Measurements from ENCODE around the gene CHID1. TPM values are rescaled to one million over a fixed set of nuclear protein-coding genes. Genes with fewer than 3 reads are reported as not detected.
A peak's percentile ranks its signal among the peaks of the same experiment; 100 is the strongest.

Gene CHID1
- total RNA-seq, 4 donors from 2014 or later, result 36.0 to 55.3 (median 46.4) TPM

GRCh38 chr11:819129-819931 is 91.3 kb downstream of the CHID1 start:
- no peak for TF ChIP-seq EP300 (IDR thresholded peaks at IDR 0.05)
- peak; percentile 96 for TF ChIP-seq POLR2A (IDR thresholded peaks at IDR 0.05)
- peak in 3 of 4 experiments; percentile 15 to 54 (median 46) for TF ChIP-seq CTCF (IDR thresholded peaks at IDR 0.05)
- TF ChIP-seq POLR2AphosphoS5 (IDR thresholded peaks at IDR 0.05), result peak; percentile 86
- no peaks in the 10 kb centered on the region for H3K9me3 ChIP-seq
- peaks cover 0 to 35% of the 10 kb centered on the region in 2 donors for H3K36me3 ChIP-seq
- WGBS, 2 donors (ENCODE audit: low coverage in 1 of 2), result no CpG with 5 or more reads among the region's 96 CpGs
- H3K4me1 ChIP-seq, result peaks cover 0 to 35% (median 18%) of the 10 kb centered on the region in 3 donors
- H3K27ac ChIP-seq, result peak overlapping the region; percentile 75 to 100 (median 94)
- H3K27me3 ChIP-seq, result peaks cover 6% of the 10 kb centered on the region
- ATAC-seq, result peak; percentile 86
- peak overlapping the region; percentile 63 to 99 for H3K4me3 ChIP-seq

GRCh38 chr11:818396-819128 is 92.0 kb downstream of the CHID1 start, which contains the start of gene PNPLA2:
PNPLA2 (plus strand) TSS chr11:818914; CDS start chr11:819719, 805 bp downstream.
- ATAC-seq, result peak; percentile 26
- peak within 1 kb of the TSS; percentile 63 to 99 for H3K4me3 ChIP-seq
- H3K27me3 ChIP-seq, result no peaks in the 10 kb centered on the region
- peak within 1 kb of the TSS; percentile 75 to 100 (median 94) for H3K27ac ChIP-seq
- TF ChIP-seq POLR2AphosphoS5 (IDR thresholded peaks at IDR 0.05) (peak; percentile 18), POLR2A (IDR thresholded peaks at IDR 0.05) (no peak)
- peaks cover 0 to 35% (median 18%) of the 10 kb centered on the region in 3 donors for H3K4me1 ChIP-seq
- H3K9me3 ChIP-seq, result no peaks in the 10 kb centered on the region
- peaks cover 0 to 34% of the 10 kb centered on the region in 2 donors for H3K36me3 ChIP-seq
- WGBS, 2 donors (ENCODE audit: low coverage in 1 of 2), result no CpG with 5 or more reads among the region's 20 CpGs

Small RNA genes within 50 kb of the gene (small RNA-seq; reads per million reads assigned to genes)
- 0 reads per million in 4 donors for gene RNU6-1025P

Other genes starting within 250 kb of the CHID1 start
- 10 to 100 TPM; 19.9 to 45.0 (median 35.0) TPM for gene DEAF1, start 215.6 kb downstream of the CHID1 start, total RNA-seq
- 10 to 100 TPM; 35.6 to 65.8 (median 48.6) TPM for gene TMEM80, start 215.0 kb downstream of the CHID1 start, total RNA-seq
- 10 to 100 TPM in 3 of 4 donors, 1 to 10 TPM in 1; 9.7 to 33.9 (median 24.0) TPM for gene EPS8L2, start 204.6 kb downstream of the CHID1 start, total RNA-seq
- gene TALDO1, start 163.3 kb downstream of the CHID1 start, total RNA-seq, result 100 to 1,000 TPM; 161 to 201 (median 185) TPM
- gene GATD1, start 133.3 kb downstream of the CHID1 start, total RNA-seq, result 10 to 100 TPM; 28.9 to 33.8 (median 31.2) TPM
- 1 to 10 TPM in 1 of 4 donors, under 1 TPM in 3; 0.17 to 2.9 (median 0.58) TPM for gene CEND1, start 120.7 kb downstream of the CHID1 start, total RNA-seq
- gene SLC25A22, start 112.5 kb downstream of the CHID1 start, total RNA-seq, result 10 to 100 TPM in 1 of 4 donors, 1 to 10 TPM in 3; 5.2 to 14.5 (median 6.9) TPM
- 10 to 100 TPM in 2 of 4 donors, 1 to 10 TPM in 2; 1.6 to 23.7 (median 9.0) TPM for gene PIDD1, start 105.6 kb downstream of the CHID1 start, total RNA-seq
- gene RPLP2, start 100.8 kb downstream of the CHID1 start, total RNA-seq, result 100 to 1,000 TPM; 165 to 880 (median 462) TPM
- 10 to 100 TPM; 39.7 to 79.4 (median 58.9) TPM for gene PNPLA2, start 91.9 kb downstream of the CHID1 start, total RNA-seq
- gene CRACR2B, start 82.9 kb downstream of the CHID1 start, total RNA-seq, result 10 to 100 TPM in 1 of 4 donors, 1 to 10 TPM in 3; 4.1 to 10.3 (median 6.4) TPM
- gene CD151, start 77.9 kb downstream of the CHID1 start, total RNA-seq, result 100 to 1,000 TPM; 277 to 794 (median 465) TPM
- gene POLR2L, start 68.3 kb downstream of the CHID1 start, total RNA-seq, result 10 to 100 TPM; 65.5 to 86.0 (median 71.8) TPM
- gene TSPAN4, start 68.0 kb downstream of the CHID1 start, total RNA-seq, result 100 to 1,000 TPM in 3 of 4 donors, 10 to 100 TPM in 1; 66.5 to 115 (median 112) TPM
- gene AP2A2, start 15.1 kb upstream of the CHID1 start, total RNA-seq, result 10 to 100 TPM; 47.9 to 88.5 (median 61.6) TPM
- gene MUC6, start 125.9 kb upstream of the CHID1 start, total RNA-seq, result under 1 TPM in 1 of 4 donors, not detected in 3; 0.77 TPM
- under 1 TPM in 1 of 4 donors, not detected in 3; 0.08 TPM for gene MUC2, start 164.1 kb upstream of the CHID1 start, total RNA-seq
- gene MUC5AC, start 247.1 kb upstream of the CHID1 start, total RNA-seq, result under 1 TPM in 2 of 4 donors, not detected in 2; 0.02 to 0.31 TPM